ENCODE data around the gene JARID2. TPM values are rescaled to one million over a fixed set of nuclear protein-coding genes. Genes with fewer than 3 reads are reported as not detected.

Gene JARID2
- total RNA-seq, 1 experiment from 2014 or later, result 21.0 TPM

- POLR2A ChIA-PET, result interaction anchor here (0.6 to 0.8 kb wide), 3 partner anchors 186 to 1384 kb away, joined by 3 read pairs; no protein-coding TSS in a partner anchor
- Mint-ChIP-seq H3K4me1 (ENCODE audit: insufficient read depth, unreplicated experiment) (peaks cover 47% of the 10 kb centered on the region), H3K36me3 (ENCODE audit: insufficient read depth, unreplicated experiment) (peaks cover 5% of the 10 kb centered on the region), H3K9me3 (ENCODE audit: unreplicated experiment) (peaks cover 8% of the 10 kb centered on the region), H3K27me3 (ENCODE audit: insufficient read depth, unreplicated experiment) (no peaks in the 10 kb centered on the region), H3K4me3 (ENCODE audit: unreplicated experiment) (no peak overlapping the region), H3K27ac (ENCODE audit: low read depth, unreplicated experiment) (no peak overlapping the region)
- no peak for DNase-seq (ENCODE audit: unreplicated experiment)
- intact Hi-C loops (cut with micrococcal nuclease), result no loop called here
- no TSS peak for BruUV-seq (replicated peaks)
- no peak for TF ChIP-seq CTCF (IDR thresholded peaks at IDR 0.05; ENCODE audit: unreplicated experiment)
- CTCF ChIA-PET, result interaction anchor here (0.6 to 1.0 kb wide), 2 partner anchors 57 to 1224 kb away, joined by 3 read pairs; no protein-coding TSS in a partner anchor
Observed at GRCh38 chr6:15434823-15435380, 189.0 kb downstream of the JARID2 start.

GRCh38 chr6:15435468-15435867 lies 189.6 kb downstream of the JARID2 start:
- no peak overlapping the region for H3K4me3 Mint-ChIP-seq (ENCODE audit: unreplicated experiment)
- H3K36me3 Mint-ChIP-seq (ENCODE audit: insufficient read depth, unreplicated experiment), result peaks cover 5% of the 10 kb centered on the region
- no peak for TF ChIP-seq CTCF (IDR thresholded peaks at IDR 0.05; ENCODE audit: unreplicated experiment)
- ChIA-PET POLR2A (interaction anchor here (0.6 to 0.7 kb wide), 2 partner anchors 1301 to 1385 kb away, joined by 3 read pairs; no protein-coding TSS in a partner anchor), CTCF (interaction anchor here (0.6 to 0.7 kb wide), 2 partner anchors 30 to 978 kb away, joined by 3 read pairs; no protein-coding TSS in a partner anchor)
- intact Hi-C loops (cut with micrococcal nuclease), result no loop called here
- no TSS peak for BruUV-seq (replicated peaks)
- H3K9me3 Mint-ChIP-seq (ENCODE audit: unreplicated experiment), result peaks cover 8% of the 10 kb centered on the region
- H3K4me1 Mint-ChIP-seq (ENCODE audit: insufficient read depth, unreplicated experiment), result peaks cover 42% of the 10 kb centered on the region
- H3K27ac Mint-ChIP-seq (ENCODE audit: low read depth, unreplicated experiment), result no peak overlapping the region
- DNase-seq (ENCODE audit: unreplicated experiment), result no peak
- no peaks in the 10 kb centered on the region for H3K27me3 Mint-ChIP-seq (ENCODE audit: insufficient read depth, unreplicated experiment)

- ChIA-PET POLR2A (no interaction called here), CTCF (interaction anchor here (0.6 to 1.7 kb wide), 3 partner anchors 27 to 1326 kb away, joined by 3 to 5 read pairs (median 4); no protein-coding TSS in a partner anchor)
- DNase-seq (ENCODE audit: unreplicated experiment), result no peak
- H3K4me1 Mint-ChIP-seq (ENCODE audit: insufficient read depth, unreplicated experiment), result peaks cover 40% of the 10 kb centered on the region
- no peak overlapping the region for H3K27ac Mint-ChIP-seq (ENCODE audit: low read depth, unreplicated experiment)
- no TSS peak for BruUV-seq (replicated peaks)
- H3K4me3 Mint-ChIP-seq (ENCODE audit: unreplicated experiment), result no peak overlapping the region
- intact Hi-C loops (cut with micrococcal nuclease), result no loop called here
- H3K27me3 Mint-ChIP-seq (ENCODE audit: insufficient read depth, unreplicated experiment), result no peaks in the 10 kb centered on the region
- peaks cover 5% of the 10 kb centered on the region for H3K36me3 Mint-ChIP-seq (ENCODE audit: insufficient read depth, unreplicated experiment)
- H3K9me3 Mint-ChIP-seq (ENCODE audit: unreplicated experiment), result peaks cover 8% of the 10 kb centered on the region
- TF ChIP-seq CTCF (IDR thresholded peaks at IDR 0.05; ENCODE audit: unreplicated experiment), result no peak
Observed at GRCh38 chr6:15436451-15436850, 190.6 kb downstream of the JARID2 start.

- H3K9me3 Mint-ChIP-seq (ENCODE audit: unreplicated experiment), result peaks cover 8% of the 10 kb centered on the region
- no peak overlapping the region for H3K27ac Mint-ChIP-seq (ENCODE audit: low read depth, unreplicated experiment)
- intact Hi-C loops (cut with micrococcal nuclease), result no loop called here
- CTCF ChIA-PET, result interaction anchor here (1.7 kb wide), 1 partner anchor 26 kb away, joined by 5 read pairs; no protein-coding TSS in a partner anchor
- TF ChIP-seq CTCF (IDR thresholded peaks at IDR 0.05; ENCODE audit: unreplicated experiment), result no peak
- H3K27me3 Mint-ChIP-seq (ENCODE audit: insufficient read depth, unreplicated experiment), result no peaks in the 10 kb centered on the region
- POLR2A ChIA-PET, result interaction anchor here (0.6 kb wide), 2 partner anchors 72 to 185 kb away, joined by 3 to 4 read pairs; no protein-coding TSS in a partner anchor
- no peak for DNase-seq (ENCODE audit: unreplicated experiment)
- peaks cover 34% of the 10 kb centered on the region for H3K4me1 Mint-ChIP-seq (ENCODE audit: insufficient read depth, unreplicated experiment)
- no TSS peak for BruUV-seq (replicated peaks)
- peaks cover 5% of the 10 kb centered on the region for H3K36me3 Mint-ChIP-seq (ENCODE audit: insufficient read depth, unreplicated experiment)
- H3K4me3 Mint-ChIP-seq (ENCODE audit: unreplicated experiment), result no peak overlapping the region
Observed at GRCh38 chr6:15437090-15437635, 191.3 kb downstream of the JARID2 start.
